A673 (cell line): ENCODE data around the gene MRPL48. TPM values are rescaled to one million over a fixed set of nuclear protein-coding genes. Genes with fewer than 3 reads are reported as not detected.

Experiments used
- BruUV-seq: library from RNA; stranded (reverse); fragments of 400-500 nt; replicated peaks from 2 replicates; lab custom pipeline; 2021; lab: Mats Ljungman, UMichigan
- CTCF ChIA-PET: fragments of 300-600 bp; sonication (Branson Sonifier 250); formaldehyde crosslinking; loops from one replicate; lab custom pipeline; 2022; ENCODE audit warnings: antibody characterized with exemption; lab: Charles Lee
- POLR2A ChIA-PET: fragments of 300-600 bp; sonication (Branson Sonifier 250); formaldehyde crosslinking; loops from one replicate; lab custom pipeline; 2022; ENCODE audit warnings: antibody characterized with exemption; ENCODE audit not compliant: low non-redundant PET; lab: Charles Lee
- DNase-seq: peaks from one replicate; pipeline ENCODE4 v3.0.0-alpha.2; 2015; ENCODE audit warnings: low spot score
- H3K27ac ChIP-seq: fragments of 200-600 bp; sonication (generic); 2 replicates; pipeline ENCODE4 v1.5.1; 2016; ENCODE audit warnings: mixed run types, low read depth, mild to moderate bottlenecking, mixed read lengths, antibody characterized with exemption, low read length; ENCODE audit not compliant: poor library complexity, severe bottlenecking
- H3K27me3 ChIP-seq: fragments of 200-600 bp; sonication (generic); replicated peaks from 2 replicates; pipeline ENCODE4 v1.6.1; 2017; ENCODE audit warnings: mixed run types, low read depth, mild to moderate bottlenecking, mixed read lengths, antibody characterized with exemption, low read length; ENCODE audit not compliant: insufficient read depth, poor library complexity
- H3K36me3 ChIP-seq: fragments of 200-600 bp; sonication (generic); 2 replicates; pipeline ENCODE4 v1.6.1; 2016; ENCODE audit warnings: mixed run types, mild to moderate bottlenecking, mixed read lengths, antibody characterized with exemption, low read length; ENCODE audit not compliant: insufficient read depth, poor library complexity, severe bottlenecking
- H3K4me1 ChIP-seq: fragments of 200-600 bp; sonication (generic); 2 replicates; pipeline ENCODE4 v1.6.1; 2017; ENCODE audit warnings: mixed run types, mild to moderate bottlenecking, mixed read lengths, antibody characterized with exemption, low read length; ENCODE audit not compliant: insufficient read depth, poor library complexity, severe bottlenecking
- H3K4me3 ChIP-seq: fragments of 200-600 bp; sonication (generic); 2 replicates; pipeline ENCODE4 v1.5.1; 2016; ENCODE audit warnings: low read depth, mixed run types, mild to moderate bottlenecking, mixed read lengths, low read length; ENCODE audit not compliant: poor library complexity, severe bottlenecking
- H3K9me3 ChIP-seq: fragments of 200-600 bp; sonication (generic); 2 replicates; pipeline ENCODE4 v1.6.1; 2016; ENCODE audit warnings: mixed run types, low read depth, mild to moderate bottlenecking, mixed read lengths, antibody characterized with exemption, low read length; ENCODE audit not compliant: poor library complexity, severe bottlenecking
- EZH2 ChIP-seq: fragments of 200-600 bp; sonication (generic); IDR thresholded peaks from 2 replicates; pipeline ENCODE4 v1.6.1; 2017; ENCODE audit warnings: borderline replicate concordance, low read depth, mild to moderate bottlenecking, mixed read lengths, antibody characterized with exemption, low read length; ENCODE audit not compliant: poor library complexity, severe bottlenecking
- intact Hi-C: fragments of 100-400 bp; cut with micrococcal nuclease; formaldehyde crosslinking; loops from one replicate; pipeline ENCODE4 v1.10.0; 2022; ENCODE audit not compliant: unreplicated experiment
- total RNA-seq: library from RNA; stranded (reverse); gene quantifications from 2 replicates; pipeline ENCODE4 v1.2.3, GENCODE V29; 2021
- TF ChIP-seq, protein P1 (sequence below): fragments of 300-800, 200-600 bp; sonication (generic); conservative IDR thresholded peaks from 2 replicates; pipeline ENCODE4 v1.5.1; 2017; ENCODE audit warnings: low read depth, mild to moderate bottlenecking, antibody characterized with exemption, low read length, moderate library complexity, mixed read lengths

The MRPL48 gene
- total RNA-seq, 1 experiment from 2014 or later = 92.6 TPM

DNA sequence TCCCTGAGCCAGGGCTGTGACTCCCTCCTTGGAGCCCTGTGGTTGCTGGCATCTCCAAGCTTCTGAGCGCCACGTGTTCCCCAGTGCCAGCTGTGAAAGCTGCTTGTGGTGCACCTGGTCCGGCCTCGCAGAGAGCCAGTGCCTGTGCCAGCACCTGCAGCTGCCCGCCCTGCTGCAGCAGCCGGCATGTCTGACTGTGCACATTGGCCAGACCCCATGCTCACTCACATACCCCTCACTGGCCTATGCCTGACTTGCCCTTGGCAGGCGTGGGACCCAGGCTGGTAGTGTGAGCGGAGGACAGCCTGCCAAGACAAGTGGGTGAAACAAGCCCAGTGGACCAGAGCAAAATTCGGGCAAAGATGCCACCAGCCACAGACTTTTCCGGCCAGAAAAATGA is 9.8 kb downstream of the MRPL48 start:
- Histone ChIP-seq H3K27ac (no peak overlapping the region), H3K27me3 (no peaks in the 10 kb centered on the region), H3K4me3 (no peak overlapping the region), H3K4me1 (no peaks in the 10 kb centered on the region), H3K36me3 (no peaks in the 10 kb centered on the region), H3K9me3 (no peaks in the 10 kb centered on the region)
- no TSS peak for BruUV-seq
- POLR2A ChIA-PET = no interaction called here
- CTCF ChIA-PET = no interaction called here
- intact Hi-C loops = no loop called here
- no peak for DNase-seq
- TF ChIP-seq, protein P1, sequence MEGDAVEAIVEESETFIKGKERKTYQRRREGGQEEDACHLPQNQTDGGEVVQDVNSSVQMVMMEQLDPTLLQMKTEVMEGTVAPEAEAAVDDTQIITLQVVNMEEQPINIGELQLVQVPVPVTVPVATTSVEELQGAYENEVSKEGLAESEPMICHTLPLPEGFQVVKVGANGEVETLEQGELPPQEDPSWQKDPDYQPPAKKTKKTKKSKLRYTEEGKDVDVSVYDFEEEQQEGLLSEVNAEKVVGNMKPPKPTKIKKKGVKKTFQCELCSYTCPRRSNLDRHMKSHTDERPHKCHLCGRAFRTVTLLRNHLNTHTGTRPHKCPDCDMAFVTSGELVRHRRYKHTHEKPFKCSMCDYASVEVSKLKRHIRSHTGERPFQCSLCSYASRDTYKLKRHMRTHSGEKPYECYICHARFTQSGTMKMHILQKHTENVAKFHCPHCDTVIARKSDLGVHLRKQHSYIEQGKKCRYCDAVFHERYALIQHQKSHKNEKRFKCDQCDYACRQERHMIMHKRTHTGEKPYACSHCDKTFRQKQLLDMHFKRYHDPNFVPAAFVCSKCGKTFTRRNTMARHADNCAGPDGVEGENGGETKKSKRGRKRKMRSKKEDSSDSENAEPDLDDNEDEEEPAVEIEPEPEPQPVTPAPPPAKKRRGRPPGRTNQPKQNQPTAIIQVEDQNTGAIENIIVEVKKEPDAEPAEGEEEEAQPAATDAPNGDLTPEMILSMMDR = no peak
- TF ChIP-seq EZH2 = no peak

GRCh38 chr11:73800276-73800806 is 12.7 kb downstream of the MRPL48 start:
- CTCF ChIA-PET = no interaction called here
- TF ChIP-seq, protein P1 = no peak
- TF ChIP-seq EZH2 = no peak
- H3K4me3 ChIP-seq = no peak overlapping the region
- H3K36me3 ChIP-seq = no peaks in the 10 kb centered on the region
- H3K27ac ChIP-seq = no peak overlapping the region
- DNase-seq = no peak
- no peaks in the 10 kb centered on the region for H3K9me3 ChIP-seq
- POLR2A ChIA-PET = no interaction called here
- BruUV-seq = no TSS peak
- no peaks in the 10 kb centered on the region for H3K4me1 ChIP-seq
- intact Hi-C loops = no loop called here
- H3K27me3 ChIP-seq = no peaks in the 10 kb centered on the region

GRCh38 chr11:73801136-73801535 is 13.5 kb downstream of the MRPL48 start:
- H3K4me1 ChIP-seq = no peaks in the 10 kb centered on the region
- H3K9me3 ChIP-seq = no peaks in the 10 kb centered on the region
- no peak for DNase-seq
- H3K4me3 ChIP-seq = no peak overlapping the region
- H3K27ac ChIP-seq = no peak overlapping the region
- no TSS peak for BruUV-seq
- H3K36me3 ChIP-seq = no peaks in the 10 kb centered on the region
- intact Hi-C loops = no loop called here
- TF ChIP-seq, protein P1 = no peak
- TF ChIP-seq EZH2 = no peak
- no peaks in the 10 kb centered on the region for H3K27me3 ChIP-seq
- ChIA-PET POLR2A (no interaction called here), CTCF (no interaction called here)
